ENCODE measurements around the gene CFAP141. TPM values are rescaled to one million over a fixed set of nuclear protein-coding genes. Genes with fewer than 3 reads are reported as not detected.
"Not testable (repeated sequence)": the region's sequence is repeated elsewhere in the genome, so short reads cannot be mapped to it uniquely, and the experiment has no call there.

Gene CFAP141
- polyA plus RNA-seq, 1 of the 3 experiments (the other 2 are of a cell fraction), result not detected

- TF ChIP-seq YY1 (IDR thresholded peaks at IDR 0.05; ENCODE audit: low read depth), result no peak
- TF ChIP-seq IRF3 (IDR thresholded peaks at IDR 0.05; ENCODE audit: low read depth, low read length), result no peak
- no peak for TF ChIP-seq EZH2phosphoT487 (IDR thresholded peaks at IDR 0.05; ENCODE audit: borderline replicate concordance, low read depth)
- TF ChIP-seq NRF1 (IDR thresholded peaks at IDR 0.05; ENCODE audit: low read depth, low read length), result no peak
- TF ChIP-seq, protein P1, sequence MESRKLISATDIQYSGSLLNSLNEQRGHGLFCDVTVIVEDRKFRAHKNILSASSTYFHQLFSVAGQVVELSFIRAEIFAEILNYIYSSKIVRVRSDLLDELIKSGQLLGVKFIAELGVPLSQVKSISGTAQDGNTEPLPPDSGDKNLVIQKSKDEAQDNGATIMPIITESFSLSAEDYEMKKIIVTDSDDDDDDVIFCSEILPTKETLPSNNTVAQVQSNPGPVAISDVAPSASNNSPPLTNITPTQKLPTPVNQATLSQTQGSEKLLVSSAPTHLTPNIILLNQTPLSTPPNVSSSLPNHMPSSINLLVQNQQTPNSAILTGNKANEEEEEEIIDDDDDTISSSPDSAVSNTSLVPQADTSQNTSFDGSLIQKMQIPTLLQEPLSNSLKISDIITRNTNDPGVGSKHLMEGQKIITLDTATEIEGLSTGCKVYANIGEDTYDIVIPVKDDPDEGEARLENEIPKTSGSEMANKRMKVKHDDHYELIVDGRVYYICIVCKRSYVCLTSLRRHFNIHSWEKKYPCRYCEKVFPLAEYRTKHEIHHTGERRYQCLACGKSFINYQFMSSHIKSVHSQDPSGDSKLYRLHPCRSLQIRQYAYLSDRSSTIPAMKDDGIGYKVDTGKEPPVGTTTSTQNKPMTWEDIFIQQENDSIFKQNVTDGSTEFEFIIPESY (IDR thresholded peaks at IDR 0.05; ENCODE audit: borderline replicate concordance, low read depth), result no peak
- no peak for TF ChIP-seq SMC3 (IDR thresholded peaks at IDR 0.05; ENCODE audit: low read depth, low read length)
- TF ChIP-seq, protein P2, sequence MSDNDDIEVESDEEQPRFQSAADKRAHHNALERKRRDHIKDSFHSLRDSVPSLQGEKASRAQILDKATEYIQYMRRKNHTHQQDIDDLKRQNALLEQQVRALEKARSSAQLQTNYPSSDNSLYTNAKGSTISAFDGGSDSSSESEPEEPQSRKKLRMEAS (IDR thresholded peaks at IDR 0.05; ENCODE audit: low read depth), result no peak
- TF ChIP-seq GABPA (IDR thresholded peaks at IDR 0.05; ENCODE audit: low read depth), result no peak
- TF ChIP-seq JUND (IDR thresholded peaks at IDR 0.05), result no peak
- H3K36me3 ChIP-seq (replicated peaks in 1 of 2; ENCODE audit: control insufficient read depth in 1 of 2, insufficient read depth in 2 of 2, low read length in 1 of 2), result peaks cover 28 to 30% of the 10 kb centered on the region in 2 experiments
- peaks cover 30% of the 10 kb centered on the region for H3F3A ChIP-seq (replicated peaks; ENCODE audit: insufficient read depth)
- no peak overlapping the region for H2AFZ ChIP-seq (ENCODE audit: low read depth)
- no peak overlapping the region for H3K4me3 ChIP-seq (ENCODE audit: low read depth in 2 of 2, low read length in 1 of 2)
- no peaks in the 10 kb centered on the region for H3K9me3 ChIP-seq
- WGBS (ENCODE audit: low lambda C conversion rate), result 92% methylated on average over 9 of the region's 9 CpGs
- POLR2A ChIA-PET, result interaction anchor here (0.8 to 0.9 kb wide), 2 partner anchors 9 to 51 kb away, joined by 3 to 4 read pairs; no protein-coding TSS in a partner anchor
- no peak for DNase-seq
- CTCF ChIA-PET, result interaction anchor here (1.1 to 1.6 kb wide), 4 partner anchors 17 to 128 kb away, joined by 3 to 4 read pairs (median 4); no protein-coding TSS in a partner anchor
- no peaks in the 10 kb centered on the region for H3K4me1 ChIP-seq (ENCODE audit: control insufficient read depth in 1 of 2, insufficient read depth in 2 of 2, low read depth in 1 of 2, low read length in 1 of 2)
- no peaks in the 10 kb centered on the region for H4K20me1 ChIP-seq (ENCODE audit: insufficient read depth)
- no peak overlapping the region for H3K4me2 ChIP-seq
- no peaks in the 10 kb centered on the region for H3K27me3 ChIP-seq (ENCODE audit: insufficient read depth)
- H3K9me2 ChIP-seq, result no peaks in the 10 kb centered on the region
- peaks cover 9% of the 10 kb centered on the region; the same call in 1 of the 2 replicates for H3K79me2 ChIP-seq (ENCODE audit: insufficient read depth)
- no peak overlapping the region for H3K9ac ChIP-seq
- H3K27ac ChIP-seq (ENCODE audit: low read depth in 2 of 2, low read length in 1 of 2), result no peak overlapping the region
Observed at GRCh38 chr1:154207262-154207661, 1.1 kb upstream of the CFAP141 start.

DNA sequence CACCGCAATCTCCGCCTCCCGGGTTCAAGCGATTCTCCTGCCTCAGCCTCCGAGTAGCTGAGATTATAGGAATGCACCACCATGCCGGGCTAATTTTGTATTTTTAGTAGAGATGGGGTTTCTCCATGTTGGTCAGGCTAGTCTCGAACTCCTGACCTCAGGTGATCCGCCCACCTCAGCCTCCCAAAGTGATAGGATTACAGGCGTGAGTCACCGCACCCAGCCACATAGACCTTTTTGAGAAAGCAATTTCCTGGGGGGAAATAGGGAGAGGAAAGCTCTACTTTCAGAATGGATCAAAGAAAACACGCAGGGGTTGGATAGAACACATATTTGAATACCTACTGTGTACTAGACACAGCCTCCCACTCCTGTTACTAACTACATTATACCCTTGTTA is 355 bp downstream of the CFAP141 start:
- POLR2A ChIA-PET, result interaction anchor here (1.7 kb wide), 1 partner anchor 14 kb away, joined by 3 read pairs; a partner anchor contains a TSS
- H3K4me1 ChIP-seq (ENCODE audit: control insufficient read depth in 1 of 2, insufficient read depth in 2 of 2, low read depth in 1 of 2, low read length in 1 of 2); H3K9me3 ChIP-seq; H3K9me2 ChIP-seq; H2AFZ ChIP-seq (ENCODE audit: low read depth); H3K27ac ChIP-seq (ENCODE audit: low read depth in 2 of 2, low read length in 1 of 2); H3K9ac ChIP-seq; H3K27me3 ChIP-seq (ENCODE audit: insufficient read depth); H4K20me1 ChIP-seq (ENCODE audit: insufficient read depth); H3K79me2 ChIP-seq (ENCODE audit: insufficient read depth); H3K4me2 ChIP-seq; CTCF ChIA-PET; DNase-seq; H3K4me3 ChIP-seq (ENCODE audit: low read depth in 2 of 2, low read length in 1 of 2): not testable (repeated sequence)
- H3F3A ChIP-seq (replicated peaks; ENCODE audit: insufficient read depth), result peaks cover 22% of the 10 kb centered on the region
- whole genome bisulfite sequencing (ENCODE audit: low lambda C conversion rate), result 93% methylated on average over 11 of the region's 11 CpGs
- peaks cover 18 to 21% of the 10 kb centered on the region in 2 experiments for H3K36me3 ChIP-seq (replicated peaks in 1 of 2; ENCODE audit: control insufficient read depth in 1 of 2, insufficient read depth in 2 of 2, low read length in 1 of 2)

Data from SK-N-SH (cell line).